ENCODE results near the gene TNK1. TPM values are rescaled to one million over a fixed set of nuclear protein-coding genes. Genes with fewer than 3 reads are reported as not detected.
"Not testable (repeated sequence)": the region's sequence is repeated elsewhere in the genome, so short reads cannot be mapped to it uniquely, and the experiment has no call there.

Gene TNK1
- total and polyA plus RNA-seq, 2 donors (not counting 1 experiment from before 2014, with no cell fraction given) = 11.7 to 23.7 TPM

DNA sequence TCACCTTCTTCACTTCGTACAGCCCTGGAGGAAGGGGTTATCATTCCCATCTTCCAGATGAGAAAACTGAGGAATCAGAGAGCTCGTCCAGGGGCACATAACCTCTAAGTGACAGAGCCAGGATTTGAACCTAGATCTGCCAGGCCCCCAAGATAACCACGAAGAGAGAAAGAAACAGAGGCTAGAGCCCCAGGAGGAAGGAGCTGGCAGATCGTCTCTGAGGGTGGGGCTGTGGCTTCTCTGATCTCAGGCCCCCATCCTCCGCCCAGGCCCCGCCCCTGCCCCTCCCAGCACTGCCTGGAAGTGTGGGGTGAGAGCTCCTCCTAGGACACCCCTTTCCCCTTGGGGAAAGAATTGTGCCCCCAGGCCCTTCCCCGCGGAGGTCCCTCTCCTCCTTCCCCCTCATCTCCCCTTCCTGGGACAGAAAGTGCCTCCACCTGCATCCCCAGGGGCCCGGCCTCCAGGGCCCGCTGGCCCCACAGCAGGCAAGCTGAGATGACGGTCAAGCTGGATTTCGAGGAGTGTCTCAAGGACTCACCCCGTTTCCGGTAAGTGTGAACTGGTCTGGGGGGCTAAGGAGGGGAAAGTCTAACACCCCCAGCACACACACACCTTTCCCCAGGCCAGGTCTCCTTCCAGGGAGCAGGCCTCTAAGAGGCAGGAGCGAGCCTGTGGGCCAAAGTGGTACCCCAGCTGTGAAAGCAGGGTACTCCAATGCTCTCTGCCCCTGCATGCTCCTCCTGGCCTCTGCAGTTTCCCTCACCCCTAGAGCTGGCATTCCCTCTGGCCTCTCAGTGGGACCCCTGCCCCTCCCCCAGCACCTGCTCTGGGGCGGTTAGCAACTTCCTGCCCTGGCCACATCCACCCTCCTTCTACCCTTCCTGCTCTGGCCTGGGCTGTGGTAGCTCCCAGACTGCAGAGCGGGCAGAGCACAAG lies 44.4 kb upstream of the TNK1 start, which contains the start of gene ACAP1:
Gene ACAP1, plus strand, starts transcription at position 290 of the 936 bp plus-strand sequence. Its CDS starts 206 bp downstream, at position 496.
- Histone ChIP-seq H2AFZ (ENCODE audit: insufficient read depth, low read depth, low read length, poor library complexity, severe bottlenecking) (peak within 1 kb of the TSS; percentile 76), H4K20me1 (ENCODE audit: control insufficient read depth, insufficient read depth, low read length, poor library complexity, severe bottlenecking) (peaks cover 35% of the 10 kb centered on the region), H3K79me2 (ENCODE audit: control insufficient read depth, insufficient read depth, low read length) (peaks cover 79% of the 10 kb centered on the region), H3K27ac (ENCODE audit: low read length in 2 of 2) (peak within 1 kb of the TSS; percentile 67 to 79), H3K27me3 (replicated peaks in 1 of 4; ENCODE audit: control extremely low read depth in 1 of 4, control insufficient read depth in 3 of 4, insufficient read depth in 4 of 4, low read length in 3 of 4) (no peaks in the 10 kb centered on the region), H3K9me3 (ENCODE audit: control extremely low read depth in 1 of 3, control insufficient read depth in 2 of 3, insufficient read depth in 1 of 3, low read length in 2 of 3) (no peaks in the 10 kb centered on the region), H3K4me1 (ENCODE audit: control insufficient read depth in 2 of 2, insufficient read depth in 2 of 2, low read length in 2 of 2) (peaks cover 25 to 64% of the 10 kb centered on the region in 2 donors), H3K9ac (ENCODE audit: low read length) (peak within 1 kb of the TSS; percentile 87), H3K4me3 (ENCODE audit: control extremely low read depth in 1 of 5, extremely low read depth in 1 of 5, insufficient read depth in 1 of 5, low read depth in 2 of 5, low read length in 4 of 5) (peak within 1 kb of the TSS; percentile 57 to 93 (median 87)), H3K36me3 (replicated peaks in 1 of 2; ENCODE audit: control extremely low read depth in 1 of 2, control insufficient read depth in 1 of 2, extremely low read depth in 1 of 2, insufficient read depth in 2 of 2, low read length in 1 of 2) (peaks cover 4 to 28% of the 10 kb centered on the region in 2 experiments), H3K4me2 (replicated peaks; ENCODE audit: low read depth, low read length, poor library complexity, severe bottlenecking) (peak within 1 kb of the TSS; percentile 86)
- peak within 1 kb of the TSS; percentile 96 for H3K27ac Mint-ChIP-seq
- POLR2A ChIA-PET = interaction anchor here (0.6 to 2.3 kb wide), 14 partner anchors 9 to 247 kb away, joined by 3 to 7 read pairs (median 4); partner anchors contain the start of genes CTDNEP1, DVL2, KCTD11 and MPDU1
- DNase-seq (peak; percentile 83), ATAC-seq (ENCODE audit: low read depth) (peak; percentile 96)
- peak within 1 kb of the TSS; percentile 89 for H3K4me3 Mint-ChIP-seq
- CTCF ChIA-PET = interaction anchor here (0.6 to 6.2 kb wide), 21 partner anchors 9 to 351 kb away, joined by 3 to 53 read pairs (median 5); partner anchors contain the start of genes KCTD11, SENP3, SLC2A4 and SOX15
- TF ChIP-seq EZH2 (IDR thresholded peaks at IDR 0.05; ENCODE audit: borderline replicate concordance, insufficient read depth, low read depth, low read length, poor library complexity, severe bottlenecking) = no peak
- TF ChIP-seq, protein P1, sequence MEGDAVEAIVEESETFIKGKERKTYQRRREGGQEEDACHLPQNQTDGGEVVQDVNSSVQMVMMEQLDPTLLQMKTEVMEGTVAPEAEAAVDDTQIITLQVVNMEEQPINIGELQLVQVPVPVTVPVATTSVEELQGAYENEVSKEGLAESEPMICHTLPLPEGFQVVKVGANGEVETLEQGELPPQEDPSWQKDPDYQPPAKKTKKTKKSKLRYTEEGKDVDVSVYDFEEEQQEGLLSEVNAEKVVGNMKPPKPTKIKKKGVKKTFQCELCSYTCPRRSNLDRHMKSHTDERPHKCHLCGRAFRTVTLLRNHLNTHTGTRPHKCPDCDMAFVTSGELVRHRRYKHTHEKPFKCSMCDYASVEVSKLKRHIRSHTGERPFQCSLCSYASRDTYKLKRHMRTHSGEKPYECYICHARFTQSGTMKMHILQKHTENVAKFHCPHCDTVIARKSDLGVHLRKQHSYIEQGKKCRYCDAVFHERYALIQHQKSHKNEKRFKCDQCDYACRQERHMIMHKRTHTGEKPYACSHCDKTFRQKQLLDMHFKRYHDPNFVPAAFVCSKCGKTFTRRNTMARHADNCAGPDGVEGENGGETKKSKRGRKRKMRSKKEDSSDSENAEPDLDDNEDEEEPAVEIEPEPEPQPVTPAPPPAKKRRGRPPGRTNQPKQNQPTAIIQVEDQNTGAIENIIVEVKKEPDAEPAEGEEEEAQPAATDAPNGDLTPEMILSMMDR (IDR thresholded peaks at IDR 0.05) = no peak
- no peaks in the 10 kb centered on the region for H3K27me3 Mint-ChIP-seq
- H3K4me1 Mint-ChIP-seq = peaks cover 47% of the 10 kb centered on the region
- intact Hi-C loops (cut with micrococcal nuclease) = no loop called here
- 4% methylated on average over 7 of the region's 17 CpGs for WGBS (ENCODE audit: insufficient coverage)
- no peaks in the 10 kb centered on the region for H3K9me3 Mint-ChIP-seq (ENCODE audit: insufficient read depth)

DNA sequence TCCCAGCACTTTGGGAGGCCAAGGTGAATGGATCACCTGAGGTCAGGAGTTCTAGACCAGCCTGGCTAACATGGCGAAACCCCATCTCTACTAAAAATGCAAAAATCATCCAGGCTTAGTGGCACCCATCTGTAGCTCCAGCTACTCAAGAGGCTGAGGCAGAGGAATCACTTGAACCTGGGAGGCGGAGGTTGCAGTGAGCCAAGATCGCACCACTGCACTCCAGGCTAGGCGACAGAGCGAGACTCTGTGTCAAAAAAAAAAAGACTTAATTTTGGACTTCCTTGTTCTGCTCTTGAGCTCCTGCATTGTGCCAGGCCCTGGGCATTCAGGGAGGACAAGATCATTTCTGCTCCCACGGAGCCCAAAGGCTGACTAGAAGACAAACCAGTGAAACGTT lies 43.3 kb upstream of the TNK1 start:
- Histone ChIP-seq H4K20me1 (ENCODE audit: control insufficient read depth, insufficient read depth, low read length, poor library complexity, severe bottlenecking) (peaks cover 43% of the 10 kb centered on the region), H3K79me2 (ENCODE audit: control insufficient read depth, insufficient read depth, low read length) (peaks cover 81% of the 10 kb centered on the region), H3K27ac (ENCODE audit: low read length in 2 of 2) (peak overlapping the region in 1 of 2 donors; percentile 79), H3K4me2 (replicated peaks; ENCODE audit: low read depth, low read length, poor library complexity, severe bottlenecking) (peak overlapping the region; percentile 86), H3K9ac (ENCODE audit: low read length) (peak overlapping the region; percentile 87), H3K36me3 (replicated peaks in 1 of 2; ENCODE audit: control extremely low read depth in 1 of 2, control insufficient read depth in 1 of 2, extremely low read depth in 1 of 2, insufficient read depth in 2 of 2, low read length in 1 of 2) (peaks cover 4 to 37% of the 10 kb centered on the region in 2 experiments), H3K4me3 (ENCODE audit: control extremely low read depth in 1 of 5, extremely low read depth in 1 of 5, insufficient read depth in 1 of 5, low read depth in 2 of 5, low read length in 4 of 5) (peak overlapping the region; percentile 57 to 93 (median 87)), H3K4me1 (ENCODE audit: control insufficient read depth in 2 of 2, insufficient read depth in 2 of 2, low read length in 2 of 2) (peaks cover 16 to 53% of the 10 kb centered on the region in 2 donors)
- Mint-ChIP-seq H3K4me1 (peaks cover 41% of the 10 kb centered on the region), H3K4me3 (peak overlapping the region; percentile 89), H3K27ac (peak overlapping the region; percentile 96)
- H3K27me3 Mint-ChIP-seq; H3K27me3 ChIP-seq (replicated peaks in 1 of 4; ENCODE audit: control extremely low read depth in 1 of 4, control insufficient read depth in 3 of 4, insufficient read depth in 4 of 4, low read length in 3 of 4); H2AFZ ChIP-seq (ENCODE audit: insufficient read depth, low read depth, low read length, poor library complexity, severe bottlenecking); H3K9me3 Mint-ChIP-seq (ENCODE audit: insufficient read depth); ATAC-seq (ENCODE audit: low read depth); H3K9me3 ChIP-seq (ENCODE audit: control extremely low read depth in 1 of 3, control insufficient read depth in 2 of 3, insufficient read depth in 1 of 3, low read length in 2 of 3); DNase-seq; intact Hi-C loops (cut with micrococcal nuclease): not testable (repeated sequence)
- 8% methylated on average over 7 of the region's 7 CpGs for WGBS (ENCODE audit: insufficient coverage)
- ChIA-PET CTCF (interaction anchor here (1.0 to 5.4 kb wide), 14 partner anchors 8 to 350 kb away, joined by 3 to 31 read pairs (median 8); partner anchors contain the start of genes KCTD11, TMEM256 and TMEM95), POLR2A (interaction anchor here (1.2 to 2.3 kb wide), 4 partner anchors 13 to 29 kb away, joined by 4 to 7 read pairs (median 6); partner anchors contain the start of gene KCTD11)

All from B cell (primary cell).